Posterior cingulate gyrus (tissue), 11 donors: ENCODE results near the gene FRAS1.
"Not testable (repeated sequence)": the region's sequence is repeated elsewhere in the genome, so short reads cannot be mapped to it uniquely, and the experiment has no call there.

Source experiments
- DNase-seq, 10 donors: peaks; one replicate each; pipeline versions ENCODE4 v3.0.0 to v3.0.0-alpha.2; 2020 to 2021; ENCODE audit warnings: mixed read lengths in 3 of 10
- intact Hi-C: fragments of 100-400 bp; cut with DNase I; formaldehyde crosslinking; loops from one replicate; pipeline ENCODE4 v1.15.1; 2023

Gene FRAS1

DNA sequence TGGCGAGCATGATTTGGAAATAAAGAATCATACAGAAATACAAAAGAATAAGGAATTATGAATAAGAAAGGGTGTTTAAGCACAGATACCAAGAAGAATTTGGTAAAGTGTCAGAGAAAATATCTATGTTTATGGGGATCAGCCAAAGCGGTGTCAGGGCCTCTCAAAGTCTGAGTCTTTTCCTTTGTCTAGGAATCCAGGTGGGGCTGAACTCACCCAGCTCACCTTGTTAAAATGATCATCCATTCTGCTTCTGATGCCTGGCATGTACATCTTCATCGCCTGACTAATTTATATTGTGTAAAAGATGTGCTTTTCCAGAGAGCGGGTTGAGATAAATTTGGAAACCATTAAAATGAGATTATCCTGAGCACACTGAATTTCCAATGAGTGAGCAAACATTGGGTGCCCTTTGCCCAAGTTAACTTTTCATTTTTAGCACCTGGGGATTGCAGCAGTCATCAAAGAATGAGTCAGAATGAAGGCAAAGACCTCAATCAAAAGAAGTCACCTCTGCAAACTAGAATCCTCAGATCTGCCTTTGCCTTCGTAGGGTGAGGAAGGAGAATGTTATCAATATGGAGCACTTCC, 352.6 kb downstream of the FRAS1 start:
- no peak for DNase-seq
- intact Hi-C loops: no loop called here

DNA sequence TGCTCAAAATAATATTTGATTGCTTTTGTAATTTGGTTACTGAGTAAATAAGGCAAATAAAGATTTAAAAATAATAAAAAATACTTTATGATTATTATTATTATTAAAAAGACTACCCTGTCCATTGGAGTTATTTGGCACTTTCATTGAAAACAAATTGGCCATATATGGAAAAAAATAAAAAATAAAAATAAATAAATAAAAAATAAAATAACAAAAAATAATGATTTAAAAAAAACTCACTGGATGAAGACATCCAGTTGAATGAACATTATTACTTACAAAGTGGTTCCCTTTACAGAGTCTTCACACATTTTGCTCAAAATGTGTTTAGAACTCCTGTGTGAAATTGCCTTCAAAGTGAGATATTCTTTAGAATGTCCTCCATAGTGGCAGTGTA, 353.1 kb downstream of the FRAS1 start:
- intact Hi-C loops: no loop called here
- no peak for DNase-seq

DNA sequence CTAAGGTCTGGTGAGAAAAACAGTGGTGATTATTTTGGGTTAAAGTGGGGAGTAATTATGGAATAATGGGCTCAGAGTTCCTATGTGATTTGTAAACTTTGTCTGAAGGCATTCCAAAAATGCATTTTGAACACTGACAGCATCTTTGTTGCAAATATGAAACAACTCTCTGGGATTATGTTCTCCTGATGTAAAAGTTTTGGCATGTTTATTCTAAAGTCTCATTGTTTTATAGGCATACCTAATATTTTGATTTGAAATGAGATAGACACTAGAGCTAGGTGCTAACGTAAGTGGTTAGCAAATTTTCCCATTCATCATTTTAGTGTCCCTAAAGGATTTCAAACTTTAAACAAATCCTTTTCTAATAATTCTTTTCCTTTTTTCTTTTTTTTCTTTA, 353.6 kb downstream of the FRAS1 start:
- intact Hi-C loops: no loop called here
- no peak for DNase-seq

DNA sequence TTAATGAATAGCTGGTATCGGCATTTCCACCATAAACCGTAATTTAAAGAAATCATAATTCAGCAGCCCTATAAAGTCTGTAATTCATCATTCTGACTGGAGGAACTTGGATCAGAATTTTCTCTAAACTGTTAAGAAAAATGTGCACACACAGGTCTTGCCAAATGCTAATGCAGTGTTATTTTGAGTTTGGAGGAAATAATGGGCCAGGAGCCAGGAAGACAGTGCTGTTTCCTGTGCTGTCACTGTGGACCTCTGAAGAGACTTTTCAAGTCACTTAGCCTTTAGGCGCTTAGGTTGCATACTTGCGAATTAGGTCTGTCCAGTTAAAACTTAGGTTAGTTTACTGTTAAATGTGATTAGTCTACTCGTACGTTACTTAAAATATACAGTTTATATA, 357.0 kb downstream of the FRAS1 start:
- DNase-seq: no peak
- intact Hi-C loops: no loop called here

DNA sequence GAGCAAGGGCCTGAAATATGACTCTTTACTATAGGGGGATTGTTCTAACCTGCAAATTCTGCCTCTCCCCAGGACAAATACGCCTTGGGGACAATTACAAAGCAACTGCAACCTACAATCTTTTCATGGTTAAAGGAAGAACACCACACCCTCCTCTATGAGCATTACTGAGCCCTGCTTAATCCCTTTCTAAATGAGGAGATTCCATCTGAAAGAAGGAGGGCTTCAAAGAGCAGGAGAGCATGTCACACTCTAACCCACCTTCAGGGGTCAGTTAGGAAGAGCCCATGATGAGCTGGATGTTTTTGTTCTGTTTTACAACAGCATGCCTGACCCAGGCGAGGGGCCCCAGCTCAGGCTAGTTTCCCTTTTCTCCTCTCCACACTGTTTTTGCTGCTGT, 360.5 kb downstream of the FRAS1 start:
- no peak for DNase-seq

DNA sequence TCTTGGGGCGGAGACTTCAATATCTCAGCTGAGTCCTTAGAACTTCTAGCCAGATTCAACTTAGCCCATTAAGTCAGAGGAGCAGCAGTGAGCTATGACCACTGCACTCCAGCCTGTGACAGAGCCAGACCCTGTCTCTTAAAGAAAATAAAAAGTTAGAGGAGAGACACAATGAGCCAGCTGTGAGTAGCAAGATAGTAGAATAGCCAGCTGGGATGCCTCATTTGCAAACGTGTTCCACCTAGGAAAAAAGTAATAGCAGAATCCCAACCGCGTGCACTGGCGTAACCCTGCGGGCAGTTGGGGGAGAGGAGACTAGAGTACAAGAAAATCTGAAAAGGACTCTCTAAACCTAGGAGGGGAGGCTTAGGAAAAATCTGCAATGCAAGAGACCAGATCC, 361.3 kb downstream of the FRAS1 start:
- no peak for DNase-seq

More for the DNA sequence above, 360.5 kb downstream of the FRAS1 start:
- intact Hi-C loops: no loop called here

DNA sequence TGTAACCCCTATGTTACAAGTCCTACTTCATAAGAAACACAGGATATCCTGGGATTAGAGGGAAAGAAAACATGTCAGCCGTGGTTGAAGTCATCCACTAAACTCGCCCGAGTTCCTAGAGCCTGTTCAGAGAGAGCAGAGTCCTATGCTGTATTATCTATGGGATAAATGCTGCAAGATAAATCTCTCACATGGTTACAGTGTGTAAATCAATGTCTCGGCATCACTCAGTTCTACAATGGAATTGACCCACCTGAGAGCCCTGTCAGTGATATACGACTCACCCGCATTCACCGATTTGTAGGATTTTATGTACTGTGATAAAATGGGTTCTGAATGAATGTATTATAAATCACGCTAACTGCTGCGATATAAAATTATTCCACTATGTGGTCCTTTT, 366.7 kb downstream of the FRAS1 start:
- intact Hi-C loops: no loop called here
- DNase-seq: no peak

More for the DNA sequence above, 361.3 kb downstream of the FRAS1 start:
- intact Hi-C loops: no loop called here

DNA sequence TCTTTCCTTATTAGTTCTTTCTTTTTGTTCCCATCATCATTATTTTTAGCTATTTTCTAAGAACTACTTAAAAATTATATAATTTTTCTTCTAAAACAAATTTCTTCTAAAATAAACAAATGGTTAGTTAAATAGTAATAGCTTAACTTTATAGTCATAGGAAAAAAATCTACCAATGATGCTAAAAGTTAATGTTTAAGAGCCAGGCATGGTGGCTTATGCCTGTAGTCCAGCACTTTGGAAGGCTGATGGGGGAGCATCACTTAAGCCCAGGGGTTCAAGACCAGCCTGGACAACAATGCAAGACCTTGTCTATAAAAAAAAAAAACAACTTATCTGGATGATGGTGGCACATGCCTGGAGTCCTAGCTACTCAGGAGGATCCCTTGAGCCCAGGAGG, 367.3 kb downstream of the FRAS1 start:
- DNase-seq: no peak

DNA sequence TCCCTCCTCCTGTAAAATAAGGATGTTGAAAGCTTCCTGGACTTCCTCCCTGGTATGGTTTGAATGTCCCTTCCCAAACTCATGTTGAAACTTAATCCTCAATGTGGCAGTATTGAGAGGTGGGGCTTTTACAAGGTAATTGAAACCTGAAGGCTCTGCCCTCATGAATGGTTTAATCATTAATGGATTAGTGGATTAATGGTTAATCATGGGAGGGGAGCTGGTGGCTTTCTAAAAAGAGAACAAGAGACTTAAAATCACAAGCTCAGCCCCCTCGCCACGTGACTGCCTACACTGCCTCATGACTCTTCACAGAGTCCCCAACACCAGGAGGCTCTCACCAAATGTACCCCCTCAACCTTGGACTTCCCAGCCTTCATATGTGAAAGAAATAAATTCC, 369.8 kb downstream of the FRAS1 start:
- DNase-seq: no peak
- intact Hi-C loops: no loop called here

More for the DNA sequence above, 367.3 kb downstream of the FRAS1 start:
- intact Hi-C loops: no loop called here

DNA sequence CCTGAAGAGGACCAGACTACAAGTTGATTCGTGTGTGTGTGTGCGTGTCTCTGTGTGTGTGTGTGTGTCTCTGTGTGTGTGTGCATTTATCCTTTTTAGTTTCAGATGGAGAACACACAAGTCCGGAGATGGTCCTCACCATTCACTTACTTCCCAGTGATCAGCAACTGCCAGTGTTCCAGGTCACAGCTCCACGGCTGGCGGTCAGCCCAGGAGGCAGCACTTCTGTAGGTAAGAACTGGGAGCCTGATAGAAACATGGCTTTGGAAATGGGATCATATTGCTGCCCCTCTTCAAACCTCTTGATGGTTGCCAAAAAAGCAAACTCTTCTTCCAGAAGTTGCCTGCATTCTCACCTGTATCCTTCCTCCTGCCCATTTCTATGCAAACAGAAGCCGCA, 371.9 kb downstream of the FRAS1 start:
- intact Hi-C loops: no loop called here
- no peak for DNase-seq

DNA sequence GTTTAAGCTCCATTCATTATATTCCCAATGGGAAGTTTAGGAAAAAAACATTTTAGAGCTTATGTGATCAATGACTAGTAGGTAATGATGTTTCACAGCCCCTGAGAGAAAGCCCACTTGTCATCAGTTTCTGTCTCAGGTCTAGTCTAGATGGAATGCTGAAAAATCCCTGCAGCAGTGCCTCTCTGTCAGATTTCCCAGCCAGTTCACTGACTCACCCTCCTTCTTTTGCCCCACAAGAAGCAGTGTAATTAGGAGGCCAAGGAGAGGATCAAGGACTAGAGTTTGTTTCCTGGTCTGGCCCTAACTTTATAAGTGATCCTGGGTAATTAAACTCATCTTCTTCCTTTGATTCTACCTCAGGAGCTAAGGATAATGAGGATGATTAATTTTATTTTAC, 375.8 kb downstream of the FRAS1 start:
- no peak for DNase-seq
- intact Hi-C loops: no loop called here

DNA sequence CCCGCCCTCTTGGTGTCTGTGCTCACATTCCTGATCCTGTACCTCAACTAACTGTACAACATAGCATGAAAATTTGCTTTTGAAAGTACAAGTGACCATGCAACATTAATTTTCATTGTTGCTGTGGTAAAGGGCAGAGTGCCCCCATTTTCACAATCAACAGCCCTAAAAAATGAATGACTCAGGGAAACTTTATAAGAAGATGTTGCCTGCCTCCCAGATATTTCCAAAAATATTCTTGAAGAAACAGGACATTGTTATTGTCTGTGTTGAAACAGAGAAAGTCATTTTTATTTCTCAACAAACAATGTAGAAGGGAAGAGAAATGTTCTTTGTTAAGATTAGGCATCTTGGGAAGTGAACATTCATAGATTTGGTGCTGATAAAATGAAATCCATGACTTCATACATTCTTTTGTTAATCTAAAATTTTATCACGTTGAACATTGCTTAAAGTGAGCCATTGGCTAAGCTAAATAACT, 380.5 kb downstream of the FRAS1 start:
- DNase-seq: no peak
- intact Hi-C loops: no loop called here

DNA sequence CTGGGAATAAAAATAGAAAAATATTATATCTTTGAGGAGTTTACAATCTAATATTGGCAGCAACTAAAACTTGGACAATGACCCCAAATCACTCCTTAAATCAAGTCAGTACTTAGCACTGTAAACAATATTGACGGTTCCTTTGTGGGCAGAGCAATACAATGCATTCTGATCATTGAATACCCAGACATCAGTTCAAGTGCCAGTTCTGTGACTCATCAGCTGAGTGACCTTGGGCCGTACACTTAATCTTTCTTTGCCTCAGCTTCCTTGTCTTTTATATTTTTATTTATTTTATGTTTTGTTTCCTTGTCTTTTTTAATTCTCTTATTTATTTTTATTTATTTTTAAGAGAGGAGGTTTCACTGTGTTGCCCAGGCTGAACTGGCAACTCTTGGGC, 382.2 kb downstream of the FRAS1 start:
- no peak for DNase-seq
- intact Hi-C loops: no loop called here

DNA sequence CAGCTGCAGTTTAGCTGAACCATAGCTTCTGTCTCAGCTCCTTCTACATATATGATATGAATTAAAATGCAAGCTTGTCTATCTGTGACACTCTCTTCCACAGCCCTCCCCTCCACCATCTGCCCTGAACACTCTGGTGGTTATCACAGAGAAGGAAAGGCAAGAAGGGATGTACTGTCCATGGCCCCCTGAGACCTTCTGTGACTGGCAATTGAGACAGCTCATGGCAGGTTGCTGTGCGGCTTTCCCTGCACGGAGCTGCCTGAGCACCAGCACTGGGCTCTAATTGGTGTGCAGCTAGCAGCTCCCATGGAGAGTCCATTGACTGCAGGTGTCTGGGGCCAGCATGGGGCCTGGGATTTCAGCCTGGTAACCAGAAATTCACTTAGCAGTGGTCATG, 384.6 kb downstream of the FRAS1 start:
- DNase-seq: peak in 4 of 10 donors; percentile 7 to 76 (median 70)
- intact Hi-C loops: no loop called here

DNA sequence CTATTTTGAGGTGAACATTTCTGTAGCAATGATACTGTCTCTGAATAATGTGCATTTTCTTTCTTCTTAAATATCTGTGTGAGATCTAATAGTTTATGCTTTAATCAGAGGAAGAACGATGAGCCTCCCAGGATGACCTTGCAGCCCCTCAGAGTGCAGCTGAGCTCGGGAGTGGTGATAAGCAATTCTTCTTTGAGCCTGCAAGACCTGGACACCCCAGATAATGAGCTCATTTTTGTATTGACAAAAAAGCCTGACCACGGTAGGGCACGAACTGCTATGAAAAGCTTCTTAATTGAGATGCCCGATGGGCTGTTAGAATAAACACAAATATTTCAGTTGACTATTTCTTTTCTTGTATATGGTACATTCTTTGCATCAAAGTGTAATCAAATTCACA, 389.5 kb downstream of the FRAS1 start:
- no peak for DNase-seq
- intact Hi-C loops: no loop called here

DNA sequence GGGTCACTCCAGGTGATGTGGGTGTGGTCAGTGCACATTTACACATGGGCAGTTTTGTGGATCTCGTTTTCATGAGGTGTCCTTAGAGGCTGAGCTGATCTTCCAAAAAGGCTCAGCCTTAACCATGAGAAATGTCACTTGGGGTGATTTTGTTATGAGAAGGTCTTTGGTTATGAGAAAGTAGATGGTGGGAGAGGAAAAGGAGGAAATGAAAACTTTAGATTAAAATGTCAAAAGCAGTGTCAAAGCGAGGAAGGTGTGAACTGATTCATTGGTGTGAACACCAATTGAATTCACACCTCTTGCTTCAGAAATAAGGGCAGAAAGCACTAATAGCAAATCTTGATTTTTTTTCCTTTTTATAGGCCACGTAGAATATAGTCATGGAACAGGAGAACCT, 394.3 kb downstream of the FRAS1 start:
- intact Hi-C loops: no loop called here
- no peak for DNase-seq

DNA sequence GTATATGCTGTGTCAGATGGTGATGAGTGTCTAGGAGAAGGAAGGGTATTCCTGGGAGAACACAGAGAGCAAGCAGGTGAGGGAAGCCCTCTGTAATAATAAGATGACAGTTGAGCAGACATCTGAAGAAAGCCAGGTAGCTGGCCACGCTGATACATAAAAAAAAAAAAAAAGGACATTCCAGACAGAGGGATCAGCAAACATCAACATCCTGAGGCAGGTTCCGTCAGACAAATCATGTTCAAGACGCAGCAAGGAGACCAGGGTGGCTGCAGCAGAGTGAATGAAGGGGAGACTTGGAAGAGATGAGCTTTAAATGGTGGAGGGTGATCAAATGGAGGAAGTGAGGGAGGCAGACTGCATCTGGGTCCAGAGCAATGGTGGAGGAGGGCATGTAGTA, 396.9 kb downstream of the FRAS1 start:
- intact Hi-C loops: no loop called here
- no peak for DNase-seq

DNA sequence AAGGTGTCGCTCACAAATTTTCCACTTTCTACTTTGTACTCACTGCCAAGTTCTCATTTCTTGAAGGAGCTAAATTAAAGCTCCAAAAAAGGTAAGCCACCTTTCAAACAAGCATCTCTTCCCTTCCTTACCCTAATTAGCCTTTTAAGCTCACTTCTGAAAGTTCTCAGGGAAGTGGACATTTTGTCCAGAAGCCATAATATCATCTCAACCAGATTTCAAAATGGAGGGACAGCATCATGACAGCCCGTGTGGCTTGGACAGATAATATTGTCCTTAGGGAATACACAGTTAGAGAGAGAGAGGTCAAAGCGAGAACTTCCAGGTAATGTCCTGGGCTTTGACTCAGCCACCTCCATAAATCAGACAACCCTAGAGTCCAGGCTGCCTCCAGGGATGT, 400.6 kb downstream of the FRAS1 start:
- no peak for DNase-seq
- intact Hi-C loops: no loop called here

DNA sequence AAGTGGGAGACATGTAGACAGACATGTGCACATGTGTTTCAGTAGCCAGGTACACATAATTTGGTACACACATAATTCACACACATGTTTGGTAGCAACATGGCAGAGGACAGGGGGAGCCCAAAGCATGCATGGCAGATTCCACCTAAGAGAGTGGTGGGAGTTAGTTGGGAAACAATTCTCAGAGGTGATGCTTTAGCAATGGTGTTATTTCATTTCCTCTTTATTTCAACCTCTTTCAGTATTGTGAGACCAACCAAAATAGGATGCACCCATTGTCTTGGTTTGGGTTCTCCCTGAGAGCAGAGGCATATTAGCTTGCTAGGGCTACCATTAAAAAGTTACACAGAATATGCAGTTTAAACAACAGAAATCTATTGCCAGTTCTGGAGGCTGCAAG, 402.2 kb downstream of the FRAS1 start:
- DNase-seq: no peak
- intact Hi-C loops: no loop called here

DNA sequence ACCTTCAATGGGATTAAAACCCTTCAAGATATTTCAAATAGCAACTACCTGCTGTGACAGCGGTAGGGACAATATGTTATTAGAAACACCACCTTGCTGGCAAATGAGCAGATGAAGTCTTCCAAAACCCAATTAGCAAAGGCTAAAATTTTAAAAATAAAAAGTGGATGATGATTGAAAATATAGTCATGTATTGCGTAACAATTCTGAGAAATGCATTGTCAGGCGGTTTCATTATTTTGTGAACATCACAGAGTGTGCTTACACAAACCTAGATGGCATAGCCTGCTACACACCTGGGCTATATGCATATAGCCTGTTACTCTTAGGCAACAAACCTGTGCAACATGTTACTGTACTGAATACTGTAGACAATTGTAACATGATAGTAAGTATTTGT, 403.2 kb downstream of the FRAS1 start:
- DNase-seq: no peak
- intact Hi-C loops: no loop called here

DNA sequence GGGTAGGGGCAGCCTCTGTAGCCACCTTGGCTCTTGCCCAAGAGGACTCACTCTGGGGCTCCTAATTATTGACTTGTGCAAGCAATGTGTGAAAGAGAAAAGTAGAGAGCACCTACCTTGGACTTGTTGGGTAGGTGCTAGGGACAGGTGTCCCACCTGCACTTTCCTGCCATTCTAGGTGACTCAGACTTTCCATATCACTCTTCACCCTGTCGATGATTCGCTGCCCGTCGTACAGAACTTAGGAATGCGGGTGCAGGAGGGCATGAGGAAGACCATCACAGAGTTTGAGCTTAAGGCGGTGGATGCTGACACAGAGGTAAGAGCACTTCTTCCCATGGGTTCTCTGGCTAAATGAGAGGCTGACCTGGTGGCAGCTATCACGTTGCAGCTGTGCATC, 407.1 kb downstream of the FRAS1 start:
- intact Hi-C loops: no loop called here
- DNase-seq: no peak

DNA sequence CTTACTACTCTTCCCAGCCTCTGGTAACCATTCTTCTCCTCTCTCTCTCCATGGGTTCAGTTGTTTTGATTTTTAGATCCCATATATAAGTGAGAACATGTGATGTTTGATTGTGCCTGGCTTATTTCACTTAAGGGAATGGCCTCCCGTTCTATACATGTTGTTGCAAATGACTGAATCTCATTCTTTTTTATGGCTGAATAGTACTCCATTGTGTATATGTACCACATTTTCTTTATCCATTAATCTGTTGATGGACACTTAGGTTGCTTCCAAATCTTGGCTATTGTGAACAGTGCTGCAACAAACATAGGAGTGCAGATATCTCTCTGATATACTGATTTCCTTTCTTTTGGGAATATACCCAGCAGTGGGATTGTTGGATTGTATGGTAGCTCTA, 410.1 kb downstream of the FRAS1 start:
- DNase-seq, intact Hi-C loops: not testable (repeated sequence)

DNA sequence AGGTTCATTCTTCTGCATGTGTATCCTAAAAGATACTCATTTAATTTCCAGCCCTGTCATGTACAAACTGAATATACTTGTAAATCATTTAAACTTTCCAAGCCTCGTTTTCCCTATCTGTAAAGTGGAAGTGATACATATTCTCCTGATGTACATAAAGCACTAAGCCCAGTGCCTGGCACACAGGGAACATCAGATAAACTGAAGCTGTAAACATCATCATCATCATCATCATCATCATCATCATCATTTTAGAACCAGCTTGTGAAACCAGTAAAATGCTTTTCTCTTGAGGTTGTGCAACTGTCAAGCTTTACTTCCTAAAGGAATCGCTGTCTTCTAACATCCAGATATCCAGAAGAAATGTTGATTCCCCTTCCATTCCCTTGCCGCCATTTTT, 411.1 kb downstream of the FRAS1 start:
- intact Hi-C loops: no loop called here
- DNase-seq: no peak
